SU-DHL-6 (cell line): Measurements from ENCODE around the gene ENDOD1.

ENCODE experiments used
- H2AFZ ChIP-seq: fragments of 200-600 bp; sonication (generic); 2 replicates; pipeline ENCODE4 v1.6.1; 2014; ENCODE audit warnings: low read depth, mild to moderate bottlenecking, moderate library complexity, mixed read lengths, antibody characterized with exemption, low read length; ENCODE audit not compliant: severe bottlenecking
- H3F3A ChIP-seq: fragments of 200-600 bp; shearing (Covaris generic); 2 replicates; pipeline ENCODE4 v1.6.0; 2016; ENCODE audit warnings: antibody characterized with exemption, mild to moderate bottlenecking; ENCODE audit not compliant: insufficient read depth
- H3K27ac ChIP-seq: fragments of 200-600 bp; sonication (generic); 2 replicates; pipeline ENCODE4 v1.5.1; 2016; ENCODE audit warnings: low read depth, mild to moderate bottlenecking, low read length, moderate library complexity, mixed read lengths
- H3K27me3 ChIP-seq: fragments of 200-600 bp; sonication (generic), shearing (Covaris generic); 2 replicates; pipeline ENCODE4 v1.6.0; 2014; ENCODE audit warnings: mild to moderate bottlenecking, low read length
- H3K36me3 ChIP-seq: fragments of 200-600 bp; sonication (generic); 2 replicates; pipeline ENCODE4 v1.6.1; 2014; ENCODE audit warnings: mild to moderate bottlenecking, low read length, mixed read lengths
- H3K4me2 ChIP-seq: fragments of 300-600, 200-600 bp; shearing (Covaris generic), sonication (generic); 2 replicates; pipeline ENCODE4 v1.6.0; 2014; ENCODE audit warnings: low read length, low read depth, mild to moderate bottlenecking; ENCODE audit not compliant: poor library complexity, severe bottlenecking
- H3K4me3 ChIP-seq: fragments of 200-600 bp; sonication (generic); 2 replicates; pipeline ENCODE4 v1.5.1; 2014; ENCODE audit warnings: antibody characterized with exemption, low read length, mild to moderate bottlenecking, mixed read lengths; ENCODE audit not compliant: insufficient read depth, poor library complexity, severe bottlenecking
- H3K79me2 ChIP-seq: fragments of 200-600 bp; sonication (generic); 2 replicates; pipeline ENCODE4 v1.6.1; 2014; ENCODE audit warnings: mild to moderate bottlenecking, low read length, moderate library complexity; ENCODE audit not compliant: insufficient read depth
- H3K9ac ChIP-seq: fragments of 200-600 bp; sonication (generic); 2 replicates; pipeline ENCODE4 v1.7.0; 2014; ENCODE audit warnings: mild to moderate bottlenecking, low read length
- H3K9me2 ChIP-seq: fragments of 200-600 bp; sonication (generic); replicated peaks from 2 replicates; pipeline ENCODE4 v1.6.1; 2014; ENCODE audit warnings: low read length; ENCODE audit not compliant: insufficient read depth
- H3K9me3 ChIP-seq: fragments of 200-600 bp; sonication (generic); 2 replicates; pipeline ENCODE4 v1.6.1; 2014; ENCODE audit warnings: low read length, mixed read lengths; ENCODE audit not compliant: insufficient read depth
- H4K20me1 ChIP-seq: fragments of 200-600 bp; sonication (generic); 2 replicates; pipeline ENCODE4 v1.6.1; 2014; ENCODE audit warnings: low read depth, mild to moderate bottlenecking, antibody characterized with exemption, low read length, moderate library complexity, mixed read lengths
- CTCF ChIP-seq: fragments of 200-600 bp; sonication (generic); IDR thresholded peaks from one replicate; pipeline ENCODE4 v1.5.1; 2017; ENCODE audit warnings: antibody characterized with exemption, mild to moderate bottlenecking, low read length, moderate library complexity; ENCODE audit not compliant: insufficient read depth, poor library complexity, severe bottlenecking
- EZH2phosphoT487 ChIP-seq: fragments of 200-600 bp; sonication (generic), shearing (Covaris generic); conservative IDR thresholded peaks from 2 replicates; pipeline ENCODE4 v1.6.1; 2018; ENCODE audit warnings: mild to moderate bottlenecking, antibody characterized with exemption, low read length, moderate library complexity, mixed read lengths

ENDOD1 gene

GRCh38 chr11:95104121-95104830, 14.6 kb downstream of the ENDOD1 start:
- no peak overlapping the region for H2AFZ ChIP-seq
- no peak overlapping the region for H3K9ac ChIP-seq
- H3K27ac ChIP-seq, result no peak overlapping the region
- TF ChIP-seq EZH2phosphoT487 (no peak), CTCF (no peak)
- no peaks in the 10 kb centered on the region for H3K9me2 ChIP-seq
- H3K79me2 ChIP-seq, result no peaks in the 10 kb centered on the region
- H3K4me2 ChIP-seq, result no peak overlapping the region
- no peaks in the 10 kb centered on the region for H3K27me3 ChIP-seq
- H3K9me3 ChIP-seq, result no peaks in the 10 kb centered on the region
- no peaks in the 10 kb centered on the region for H3K36me3 ChIP-seq
- H4K20me1 ChIP-seq, result no peaks in the 10 kb centered on the region
- no peak overlapping the region for H3K4me3 ChIP-seq
- H3F3A ChIP-seq, result no peaks in the 10 kb centered on the region

GRCh38 chr11:95104856-95105255, 15.2 kb downstream of the ENDOD1 start:
- Histone ChIP-seq H3K9me3 (no peaks in the 10 kb centered on the region), H3K9me2 (no peaks in the 10 kb centered on the region), H3K27ac (no peak overlapping the region), H3K36me3 (no peaks in the 10 kb centered on the region), H3K9ac (no peak overlapping the region), H2AFZ (no peak overlapping the region), H4K20me1 (no peaks in the 10 kb centered on the region), H3K79me2 (no peaks in the 10 kb centered on the region), H3F3A (no peaks in the 10 kb centered on the region), H3K4me2 (no peak overlapping the region), H3K4me3 (no peak overlapping the region), H3K27me3 (no peaks in the 10 kb centered on the region)
- TF ChIP-seq CTCF, result no peak
- TF ChIP-seq EZH2phosphoT487, result no peak

GRCh38 chr11:95108159-95108611, 18.5 kb downstream of the ENDOD1 start:
- H3K27ac ChIP-seq, result no peak overlapping the region
- H3F3A ChIP-seq, result no peaks in the 10 kb centered on the region
- no peak overlapping the region for H3K4me2 ChIP-seq
- no peaks in the 10 kb centered on the region for H3K9me2 ChIP-seq
- no peaks in the 10 kb centered on the region for H3K79me2 ChIP-seq
- no peaks in the 10 kb centered on the region for H3K9me3 ChIP-seq
- H3K9ac ChIP-seq, result no peak overlapping the region
- H3K36me3 ChIP-seq, result no peaks in the 10 kb centered on the region
- no peak overlapping the region for H3K4me3 ChIP-seq
- H3K27me3 ChIP-seq, result no peaks in the 10 kb centered on the region
- no peak overlapping the region for H2AFZ ChIP-seq
- no peaks in the 10 kb centered on the region for H4K20me1 ChIP-seq
- no peak for TF ChIP-seq CTCF
- TF ChIP-seq EZH2phosphoT487, result no peak
